ENCODE data around the gene RAD51B. TPM values are rescaled to one million over a fixed set of nuclear protein-coding genes. Genes with fewer than 3 reads are reported as not detected.

The RAD51B gene
- total RNA-seq: 10 to 100 TPM in 3 of 4 donors, 1 to 10 TPM in 1; 5.0 to 31.8 (median 20.6) TPM

DNA sequence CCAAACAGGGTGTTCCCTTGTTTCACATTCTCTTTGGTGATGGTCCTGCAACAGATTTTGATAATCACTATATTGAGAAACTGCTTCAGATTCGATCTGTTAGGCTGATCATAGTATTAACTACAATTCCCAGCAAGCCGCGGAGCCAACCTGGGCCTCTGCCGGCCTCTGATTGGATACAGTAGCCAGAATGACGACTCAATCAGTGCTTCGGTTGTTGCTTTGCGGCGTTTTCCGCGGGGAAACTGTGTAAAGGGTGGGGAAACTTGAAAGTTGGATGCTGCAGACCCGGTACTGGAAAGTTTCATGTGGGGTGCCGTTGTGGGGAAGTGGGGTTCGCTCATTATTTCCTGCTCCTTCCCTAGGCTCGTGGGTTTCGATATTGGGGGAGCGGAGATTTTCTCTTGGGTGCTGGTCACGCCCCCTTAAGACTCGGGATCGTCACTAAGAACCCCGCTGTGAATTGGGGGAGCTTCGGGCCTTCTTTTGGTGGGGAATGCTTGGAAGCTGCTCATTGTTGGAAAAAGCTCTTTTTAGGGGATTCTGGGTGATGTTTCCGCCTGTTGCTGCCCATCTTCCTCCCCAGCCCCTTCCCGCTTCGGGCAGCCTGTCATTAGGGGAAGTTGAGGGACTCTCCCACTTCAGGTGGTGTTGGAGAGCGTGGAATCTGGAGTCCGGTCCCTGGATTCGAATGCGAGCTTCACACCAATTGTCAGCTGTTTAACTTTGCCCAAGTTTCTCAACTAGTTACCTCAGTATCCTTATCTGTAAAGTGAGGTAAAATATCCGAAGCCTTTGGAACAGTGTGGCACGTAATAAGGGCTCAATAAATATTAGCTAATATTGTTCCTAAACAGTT lies at the start of gene RAD51B:
Gene RAD51B, plus strand, starts transcription at position 217 of the 859 bp plus-strand sequence.
- H3K4me1 ChIP-seq: peaks cover 9 to 36% (median 24%) of the 10 kb centered on the region in 4 donors
- intact Hi-C loops (cut with DNase I; ENCODE audit: low total_unique reads) (no loop called here), in situ Hi-C loops (cut with MboI; ENCODE audit: low pct_ligation_motif_present in 1 of 4, low pct_unique_long_range_greater_than_20kb in 1 of 4, low sequenced_read_pairs in 3 of 4) (no loop called here)
- 0 to 2% methylated on average over 9 to 29 of the region's 30 CpGs for WGBS, 2 donors (ENCODE audit: low coverage in 1 of 2)
- TF ChIP-seq POLR2A (IDR thresholded peaks at IDR 0.05): no peak
- no peak for TF ChIP-seq EP300 (IDR thresholded peaks at IDR 0.05; ENCODE audit: low read depth)
- TF ChIP-seq, protein P1, sequence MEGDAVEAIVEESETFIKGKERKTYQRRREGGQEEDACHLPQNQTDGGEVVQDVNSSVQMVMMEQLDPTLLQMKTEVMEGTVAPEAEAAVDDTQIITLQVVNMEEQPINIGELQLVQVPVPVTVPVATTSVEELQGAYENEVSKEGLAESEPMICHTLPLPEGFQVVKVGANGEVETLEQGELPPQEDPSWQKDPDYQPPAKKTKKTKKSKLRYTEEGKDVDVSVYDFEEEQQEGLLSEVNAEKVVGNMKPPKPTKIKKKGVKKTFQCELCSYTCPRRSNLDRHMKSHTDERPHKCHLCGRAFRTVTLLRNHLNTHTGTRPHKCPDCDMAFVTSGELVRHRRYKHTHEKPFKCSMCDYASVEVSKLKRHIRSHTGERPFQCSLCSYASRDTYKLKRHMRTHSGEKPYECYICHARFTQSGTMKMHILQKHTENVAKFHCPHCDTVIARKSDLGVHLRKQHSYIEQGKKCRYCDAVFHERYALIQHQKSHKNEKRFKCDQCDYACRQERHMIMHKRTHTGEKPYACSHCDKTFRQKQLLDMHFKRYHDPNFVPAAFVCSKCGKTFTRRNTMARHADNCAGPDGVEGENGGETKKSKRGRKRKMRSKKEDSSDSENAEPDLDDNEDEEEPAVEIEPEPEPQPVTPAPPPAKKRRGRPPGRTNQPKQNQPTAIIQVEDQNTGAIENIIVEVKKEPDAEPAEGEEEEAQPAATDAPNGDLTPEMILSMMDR (IDR thresholded peaks at IDR 0.05): no peak
- peak in 1 of 3 donors; percentile 33 for TF ChIP-seq POLR2AphosphoS5 (IDR thresholded peaks at IDR 0.05)
- peak; percentile 89 for DNase-seq
- H3K27me3 ChIP-seq: no peaks in the 10 kb centered on the region
- H3K36me3 ChIP-seq: no peaks in the 10 kb centered on the region
- H3K4me3 ChIP-seq: peak within 1 kb of the TSS; percentile 40 to 91 (median 65)
- no peaks in the 10 kb centered on the region for H3K9me3 ChIP-seq
- H3K27ac ChIP-seq: peak within 1 kb of the TSS; percentile 66 to 84 (median 79)

DNA sequence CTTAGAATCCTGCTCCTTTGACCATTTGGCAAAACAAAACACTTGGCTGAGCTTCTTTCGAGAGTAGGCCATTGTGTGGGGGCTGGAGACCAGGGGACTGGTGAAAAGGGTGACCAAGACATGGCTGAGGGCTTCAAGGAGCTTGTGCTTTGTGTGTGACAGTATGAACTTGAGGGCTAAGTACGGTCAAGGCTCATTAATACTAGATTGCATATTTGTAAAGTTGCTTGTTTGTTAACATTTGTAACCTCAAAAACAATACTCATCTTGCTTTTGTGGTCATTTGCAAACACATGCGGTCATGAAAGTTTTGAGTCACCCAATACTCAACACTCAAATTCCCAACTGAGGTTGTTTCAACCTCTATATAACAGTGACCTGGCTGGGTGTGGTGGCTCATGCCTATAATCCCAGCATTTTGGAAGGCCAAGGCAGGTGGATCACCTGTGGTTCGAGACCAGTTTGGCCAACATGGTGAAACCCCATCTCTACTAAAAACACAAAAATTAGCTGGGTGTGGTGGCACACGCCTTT lies 45.7 kb upstream of the RAD51B start:
- Histone ChIP-seq H3K36me3 (peaks cover 0 to 78% (median 31%) of the 10 kb centered on the region in 4 donors), H3K9me3 (no peaks in the 10 kb centered on the region), H3K27me3 (no peaks in the 10 kb centered on the region), H3K4me3 (no peak overlapping the region), H3K27ac (no peak overlapping the region), H3K4me1 (no peaks in the 10 kb centered on the region)
- DNase-seq: no peak
- intact Hi-C loops (cut with DNase I; ENCODE audit: low total_unique reads) (no loop called here), in situ Hi-C loops (cut with MboI; ENCODE audit: low pct_ligation_motif_present in 1 of 4, low pct_unique_long_range_greater_than_20kb in 1 of 4, low sequenced_read_pairs in 3 of 4) (no loop called here)
- TF ChIP-seq, protein P1 (IDR thresholded peaks at IDR 0.05): no peak
- TF ChIP-seq EP300 (IDR thresholded peaks at IDR 0.05; ENCODE audit: low read depth) (no peak), POLR2AphosphoS5 (IDR thresholded peaks at IDR 0.05) (no peak), POLR2A (IDR thresholded peaks at IDR 0.05) (no peak)
- 93 to 100% methylated on average over 1 to 5 of the region's 5 CpGs for WGBS, 2 donors (ENCODE audit: low coverage in 1 of 2)

DNA sequence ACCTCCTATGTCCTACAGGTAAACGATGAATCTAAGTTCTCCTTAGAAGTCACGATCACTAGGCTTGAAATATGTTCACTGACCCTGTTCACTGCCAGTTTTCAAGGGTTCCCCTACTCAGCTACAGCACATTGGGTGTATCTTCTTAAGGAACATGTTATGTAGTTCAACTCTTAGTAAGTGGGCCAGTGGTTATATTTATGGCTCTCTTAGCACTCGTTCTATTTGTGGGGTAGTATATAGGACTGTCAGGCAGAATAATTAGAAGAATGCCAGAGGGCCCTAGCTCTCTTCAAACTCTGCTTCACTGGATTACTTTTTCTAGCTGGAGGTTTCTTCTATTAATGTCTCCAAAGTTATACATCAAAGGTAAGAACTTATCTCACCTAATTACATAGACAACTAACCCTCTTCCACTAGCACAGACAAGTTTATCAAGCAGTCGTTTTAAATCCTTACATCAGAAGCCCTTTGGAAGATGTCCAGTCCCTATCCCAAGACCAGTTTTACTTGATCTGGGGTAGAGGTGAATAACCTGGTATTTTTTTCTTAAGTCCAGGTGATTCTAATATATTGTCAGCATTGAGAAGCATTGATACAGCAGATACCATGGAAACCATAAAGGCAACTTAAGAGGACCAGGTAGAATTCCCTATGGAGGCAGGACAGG lies 42.8 kb upstream of the RAD51B start:
- H3K27ac ChIP-seq: no peak overlapping the region
- intact Hi-C loops (cut with DNase I; ENCODE audit: low total_unique reads) (no loop called here), in situ Hi-C loops (cut with MboI; ENCODE audit: low pct_ligation_motif_present in 1 of 4, low pct_unique_long_range_greater_than_20kb in 1 of 4, low sequenced_read_pairs in 3 of 4) (no loop called here)
- TF ChIP-seq EP300 (IDR thresholded peaks at IDR 0.05; ENCODE audit: low read depth) (no peak), POLR2A (IDR thresholded peaks at IDR 0.05) (no peak), POLR2AphosphoS5 (IDR thresholded peaks at IDR 0.05) (no peak)
- TF ChIP-seq, protein P1 (IDR thresholded peaks at IDR 0.05): no peak
- no peaks in the 10 kb centered on the region for H3K9me3 ChIP-seq
- H3K36me3 ChIP-seq: peaks cover 0 to 74% (median 36%) of the 10 kb centered on the region in 4 donors
- no peaks in the 10 kb centered on the region for H3K27me3 ChIP-seq
- DNase-seq: no peak
- no peak overlapping the region for H3K4me3 ChIP-seq
- H3K4me1 ChIP-seq: no peaks in the 10 kb centered on the region
- 37 to 56% methylated on average over 2 to 4 of the region's 4 CpGs for WGBS, 2 donors (ENCODE audit: low coverage in 1 of 2)

DNA sequence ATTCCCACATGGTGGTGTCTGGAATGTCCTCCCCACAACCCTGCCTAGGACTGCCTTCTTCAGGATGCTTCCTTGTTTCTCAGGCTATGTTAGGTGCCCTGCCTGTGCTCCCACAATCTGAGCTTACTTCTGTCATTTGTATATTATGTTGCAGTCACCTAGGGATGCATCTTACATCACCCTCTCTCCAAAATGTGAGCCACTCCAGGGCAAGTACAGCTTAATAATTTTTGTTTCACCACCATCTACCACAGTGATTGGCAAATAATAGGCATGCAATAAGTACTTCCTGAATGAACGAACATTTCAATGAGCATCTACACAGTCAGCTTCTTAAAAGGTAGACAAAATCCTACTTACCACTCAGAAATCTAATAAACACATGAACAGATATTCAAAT lies 40.8 kb upstream of the RAD51B start:
- no peak for TF ChIP-seq POLR2AphosphoS5 (IDR thresholded peaks at IDR 0.05)
- TF ChIP-seq EP300 (IDR thresholded peaks at IDR 0.05; ENCODE audit: low read depth): no peak
- TF ChIP-seq, protein P1 (IDR thresholded peaks at IDR 0.05): no peak
- TF ChIP-seq POLR2A (IDR thresholded peaks at IDR 0.05): no peak
- Histone ChIP-seq H3K4me3 (no peak overlapping the region), H3K27ac (no peak overlapping the region), H3K9me3 (no peaks in the 10 kb centered on the region), H3K36me3 (peaks cover 0 to 86% (median 41%) of the 10 kb centered on the region in 4 donors), H3K27me3 (no peaks in the 10 kb centered on the region), H3K4me1 (no peaks in the 10 kb centered on the region)
- 89 to 100% methylated on average over 1 of the region's 1 CpG for WGBS, 2 donors (ENCODE audit: low coverage in 1 of 2)
- intact Hi-C loops (cut with DNase I; ENCODE audit: low total_unique reads): no loop called here
- DNase-seq: no peak
- in situ Hi-C loops (cut with MboI; ENCODE audit: low pct_ligation_motif_present in 1 of 4, low pct_unique_long_range_greater_than_20kb in 1 of 4, low sequenced_read_pairs in 3 of 4): no loop called here
